Esophagus (tissue), 2 donors: ENCODE measurements around the gene RGS17. TPM values are rescaled to one million over a fixed set of nuclear protein-coding genes. Genes with fewer than 3 reads are reported as not detected.
A peak's percentile ranks its signal among the peaks of the same experiment; 100 is the strongest.
"Not testable (repeated sequence)": the region's sequence is repeated elsewhere in the genome, so short reads cannot be mapped to it uniquely, and the experiment has no call there.

Experiments used
- H3K27ac ChIP-seq, 2 donors: one replicate each; pipeline ENCODE4 v1.5.1; 2013; ENCODE audit warnings: low read depth in 2 of 2, mild to moderate bottlenecking in 2 of 2, inconsistent platforms in 1 of 2, low read length in 1 of 2, moderate library complexity in 1 of 2
- H3K27me3 ChIP-seq, 2 donors: one replicate each; pipeline ENCODE4 v1.6.1; 2013; ENCODE audit warnings: low read length in 2 of 2, control low read depth in 1 of 2, mild to moderate bottlenecking in 1 of 2; ENCODE audit not compliant: insufficient read depth in 2 of 2, control insufficient read depth in 1 of 2
- H3K36me3 ChIP-seq, 2 donors: one replicate each; pipeline ENCODE4 v1.6.1; 2013; ENCODE audit warnings: low read length in 1 of 2; ENCODE audit not compliant: control insufficient read depth in 2 of 2, insufficient read depth in 2 of 2
- H3K4me1 ChIP-seq, 2 donors: one replicate each; pipeline ENCODE4 v1.6.1; 2013; ENCODE audit warnings: low read length in 1 of 2; ENCODE audit not compliant: control insufficient read depth in 2 of 2, insufficient read depth in 2 of 2
- H3K4me3 ChIP-seq, 2 donors: one replicate each; pipeline ENCODE4 v1.5.1; 2013; ENCODE audit warnings: low read length in 2 of 2, mild to moderate bottlenecking in 2 of 2, low read depth in 1 of 2, moderate library complexity in 1 of 2
- H3K9me3 ChIP-seq, 2 donors: one replicate each; pipeline ENCODE4 v1.6.1; 2013; ENCODE audit warnings: mild to moderate bottlenecking in 2 of 2, low read depth in 1 of 2, low read length in 1 of 2, moderate library complexity in 1 of 2; ENCODE audit not compliant: control insufficient read depth in 2 of 2, insufficient read depth in 1 of 2
- WGBS, 2 donors: extraction: QIAGEN DNeasy Blood & Tissue Kit; methylation state at CpG; one replicate each; pipeline ENCODE4 v1.1.7; 2013; 5-methylcytosine and 5-hydroxymethylcytosine counted together
- polyA plus RNA-seq, 2 donors: library from polyadenylated mRNA; stranded (reverse); fragments of 200-250 nt; gene quantifications; one replicate each; pipeline ENCODE4 v1.2.3, GENCODE V29; 2013
- donor health status: healthy with polysubstance abuse.
- donor health status: Bipolar disorder and iron deficiency.

Gene RGS17
- polyA plus RNA-seq, 2 donors: 1.1 to 4.1 TPM

- WGBS, 2 donors: 3% methylated on average over 6 of the region's 6 CpGs
- H3K27me3 ChIP-seq: no peaks in the 10 kb centered on the region
- H3K36me3 ChIP-seq: no peaks in the 10 kb centered on the region
- H3K27ac ChIP-seq: peak overlapping the region; percentile 92
- H3K4me1 ChIP-seq: peaks cover 0 to 2% of the 10 kb centered on the region in 2 donors
- no peaks in the 10 kb centered on the region for H3K9me3 ChIP-seq
- H3K4me3 ChIP-seq: peak overlapping the region; percentile 75 to 82
Observed at GRCh38 chr6:153003366-153003690, 127.8 kb downstream of the RGS17 start.

GRCh38 chr6:153002613-153003365, 128.3 kb downstream of the RGS17 start, which contains the start of gene MTRF1L:
TSS of gene MTRF1L (minus strand) at chr6:153002709. CDS start at chr6:153002685, 24 bp downstream.
- peak within 1 kb of the TSS; percentile 75 to 82 for H3K4me3 ChIP-seq
- peaks cover 0 to 2% of the 10 kb centered on the region in 2 donors for H3K4me1 ChIP-seq
- H3K27ac ChIP-seq: peak within 1 kb of the TSS; percentile 92
- no peaks in the 10 kb centered on the region for H3K36me3 ChIP-seq
- H3K9me3 ChIP-seq: no peaks in the 10 kb centered on the region
- H3K27me3 ChIP-seq: no peaks in the 10 kb centered on the region
- WGBS, 2 donors: 0% methylated on average over 52 of the region's 52 CpGs

- H3K27ac ChIP-seq: peak overlapping the region; percentile 92
- H3K36me3 ChIP-seq: no peaks in the 10 kb centered on the region
- peak overlapping the region; percentile 75 to 82 for H3K4me3 ChIP-seq
- no peaks in the 10 kb centered on the region for H3K27me3 ChIP-seq
- H3K4me1 ChIP-seq: peaks cover 0 to 2% of the 10 kb centered on the region in 2 donors
- H3K9me3 ChIP-seq: no peaks in the 10 kb centered on the region
- WGBS, 2 donors: 3 to 4% methylated on average over 23 to 25 of the region's 31 CpGs
Observed at GRCh38 chr6:153001767-153002612, 129.1 kb downstream of the RGS17 start.

GRCh38 chr6:153000790-153001189, 130.3 kb downstream of the RGS17 start:
- WGBS, 2 donors: 95% methylated on average over 8 to 9 of the region's 9 CpGs
- H3K4me1 ChIP-seq, H3K36me3 ChIP-seq, H3K4me3 ChIP-seq, H3K27me3 ChIP-seq, H3K27ac ChIP-seq, H3K9me3 ChIP-seq: not testable (repeated sequence)

GRCh38 chr6:153000243-153000642, 130.8 kb downstream of the RGS17 start:
- Histone ChIP-seq H3K9me3 (no peaks in the 10 kb centered on the region), H3K27me3 (no peaks in the 10 kb centered on the region), H3K27ac (no peak overlapping the region), H3K4me3 (no peak overlapping the region), H3K4me1 (peaks cover 0 to 2% of the 10 kb centered on the region in 2 donors), H3K36me3 (no peaks in the 10 kb centered on the region)

GRCh38 chr6:152999538-152999937, 131.5 kb downstream of the RGS17 start:
- 80 to 83% methylated on average over 2 of the region's 2 CpGs for WGBS, 2 donors
- not testable (repeated sequence) for H3K27me3 ChIP-seq, H3K4me1 ChIP-seq, H3K27ac ChIP-seq, H3K36me3 ChIP-seq, H3K9me3 ChIP-seq, H3K4me3 ChIP-seq

- Histone ChIP-seq H3K27me3 (no peaks in the 10 kb centered on the region), H3K9me3 (no peaks in the 10 kb centered on the region), H3K36me3 (peaks cover 0 to 3% of the 10 kb centered on the region in 2 donors), H3K4me3 (no peak overlapping the region), H3K4me1 (no peaks in the 10 kb centered on the region), H3K27ac (no peak overlapping the region)
Observed at GRCh38 chr6:152993847-152994246, 137.2 kb downstream of the RGS17 start.

- H3K36me3 ChIP-seq: peaks cover 0 to 3% of the 10 kb centered on the region in 2 donors
- no peaks in the 10 kb centered on the region for H3K27me3 ChIP-seq
- H3K4me3 ChIP-seq: no peak overlapping the region
- no peak overlapping the region for H3K27ac ChIP-seq
- H3K9me3 ChIP-seq: no peaks in the 10 kb centered on the region
- no peaks in the 10 kb centered on the region for H3K4me1 ChIP-seq
Observed at GRCh38 chr6:152993431-152993830, 137.7 kb downstream of the RGS17 start.

GRCh38 chr6:152986978-152987377, 144.1 kb downstream of the RGS17 start:
- no peaks in the 10 kb centered on the region for H3K27me3 ChIP-seq
- 85 to 90% methylated on average over 2 of the region's 2 CpGs for WGBS, 2 donors

More at GRCh38 chr6:152986978-152987377, 144.1 kb downstream of the RGS17 start:
- Histone ChIP-seq H3K4me1 (peaks cover 5 to 7% of the 10 kb centered on the region in 2 donors), H3K9me3 (no peaks in the 10 kb centered on the region), H3K36me3 (no peaks in the 10 kb centered on the region), H3K27ac (no peak overlapping the region), H3K4me3 (no peak overlapping the region)
